Osteocyte (in vitro differentiated cells): ENCODE measurements around the gene PALD1. TPM values are rescaled to one million over a fixed set of nuclear protein-coding genes. Genes with fewer than 3 reads are reported as not detected.

Experiments
- DNase-seq: peaks from one replicate; pipeline ENCODE4 v3.0.0; 2021; ENCODE audit warnings: mixed read lengths; ENCODE audit not compliant: unreplicated experiment; ENCODE audit errors: extremely low spot score
- H3K27ac Mint-ChIP-seq: one replicate; pipeline ENCODE4 v1.8.0; 2021; ENCODE audit warnings: mild to moderate bottlenecking, mixed read lengths; ENCODE audit not compliant: unreplicated experiment
- H3K27me3 Mint-ChIP-seq: one replicate; pipeline ENCODE4 v1.8.0; 2021; ENCODE audit warnings: mixed read lengths; ENCODE audit not compliant: unreplicated experiment
- H3K36me3 Mint-ChIP-seq: one replicate; pipeline ENCODE4 v1.8.0; 2021; ENCODE audit warnings: mixed read lengths; ENCODE audit not compliant: unreplicated experiment
- H3K4me1 Mint-ChIP-seq: one replicate; pipeline ENCODE4 v1.8.0; 2021; ENCODE audit warnings: mixed read lengths; ENCODE audit not compliant: unreplicated experiment
- H3K4me3 Mint-ChIP-seq: one replicate; pipeline ENCODE4 v1.8.0; 2021; ENCODE audit warnings: mild to moderate bottlenecking, moderate library complexity, mixed read lengths; ENCODE audit not compliant: unreplicated experiment
- H3K9me3 Mint-ChIP-seq: one replicate; pipeline ENCODE4 v1.8.0; 2021; ENCODE audit warnings: mixed read lengths; ENCODE audit not compliant: unreplicated experiment
- total RNA-seq: library from RNA; stranded (reverse); gene quantifications from 2 replicates; pipeline ENCODE4 v1.2.1, GENCODE V29; 2021
- TF ChIP-seq, protein P1 (sequence below): fragments of 200-600 bp; sonication (generic); IDR thresholded peaks from 2 replicates; pipeline ENCODE4 v1.5.0; 2021; ENCODE audit warnings: antibody characterized with exemption, mild to moderate bottlenecking, moderate library complexity

PALD1 gene
- total RNA-seq, 1 donor from 2014 or later = 3.1 TPM

DNA sequence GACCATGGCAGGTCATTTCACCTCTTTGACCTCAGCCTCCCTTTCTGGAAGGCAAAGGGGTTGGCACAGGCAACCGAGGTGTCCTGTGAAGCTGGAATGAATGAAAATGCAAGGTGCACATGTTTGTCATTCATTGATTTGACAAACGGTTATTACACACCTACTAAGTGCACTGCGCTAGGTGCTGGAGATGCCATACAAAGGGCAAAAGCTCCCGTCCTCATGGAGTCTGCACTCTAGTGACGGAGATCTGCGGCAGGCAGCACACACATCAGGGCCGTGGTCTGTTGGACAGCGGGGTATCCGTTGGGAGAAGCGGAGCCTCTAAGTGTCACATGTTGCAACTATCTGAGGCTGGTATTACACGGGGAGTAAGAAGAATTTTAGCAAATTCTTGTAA, 79.7 kb downstream of the PALD1 start:
- no peak overlapping the region for H3K27ac Mint-ChIP-seq
- no peak for DNase-seq
- peaks cover 7% of the 10 kb centered on the region for H3K4me1 Mint-ChIP-seq
- H3K36me3 Mint-ChIP-seq = no peaks in the 10 kb centered on the region
- H3K4me3 Mint-ChIP-seq = no peak overlapping the region
- TF ChIP-seq, protein P1, sequence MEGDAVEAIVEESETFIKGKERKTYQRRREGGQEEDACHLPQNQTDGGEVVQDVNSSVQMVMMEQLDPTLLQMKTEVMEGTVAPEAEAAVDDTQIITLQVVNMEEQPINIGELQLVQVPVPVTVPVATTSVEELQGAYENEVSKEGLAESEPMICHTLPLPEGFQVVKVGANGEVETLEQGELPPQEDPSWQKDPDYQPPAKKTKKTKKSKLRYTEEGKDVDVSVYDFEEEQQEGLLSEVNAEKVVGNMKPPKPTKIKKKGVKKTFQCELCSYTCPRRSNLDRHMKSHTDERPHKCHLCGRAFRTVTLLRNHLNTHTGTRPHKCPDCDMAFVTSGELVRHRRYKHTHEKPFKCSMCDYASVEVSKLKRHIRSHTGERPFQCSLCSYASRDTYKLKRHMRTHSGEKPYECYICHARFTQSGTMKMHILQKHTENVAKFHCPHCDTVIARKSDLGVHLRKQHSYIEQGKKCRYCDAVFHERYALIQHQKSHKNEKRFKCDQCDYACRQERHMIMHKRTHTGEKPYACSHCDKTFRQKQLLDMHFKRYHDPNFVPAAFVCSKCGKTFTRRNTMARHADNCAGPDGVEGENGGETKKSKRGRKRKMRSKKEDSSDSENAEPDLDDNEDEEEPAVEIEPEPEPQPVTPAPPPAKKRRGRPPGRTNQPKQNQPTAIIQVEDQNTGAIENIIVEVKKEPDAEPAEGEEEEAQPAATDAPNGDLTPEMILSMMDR = no peak
- H3K9me3 Mint-ChIP-seq = no peaks in the 10 kb centered on the region
- H3K27me3 Mint-ChIP-seq = no peaks in the 10 kb centered on the region

DNA sequence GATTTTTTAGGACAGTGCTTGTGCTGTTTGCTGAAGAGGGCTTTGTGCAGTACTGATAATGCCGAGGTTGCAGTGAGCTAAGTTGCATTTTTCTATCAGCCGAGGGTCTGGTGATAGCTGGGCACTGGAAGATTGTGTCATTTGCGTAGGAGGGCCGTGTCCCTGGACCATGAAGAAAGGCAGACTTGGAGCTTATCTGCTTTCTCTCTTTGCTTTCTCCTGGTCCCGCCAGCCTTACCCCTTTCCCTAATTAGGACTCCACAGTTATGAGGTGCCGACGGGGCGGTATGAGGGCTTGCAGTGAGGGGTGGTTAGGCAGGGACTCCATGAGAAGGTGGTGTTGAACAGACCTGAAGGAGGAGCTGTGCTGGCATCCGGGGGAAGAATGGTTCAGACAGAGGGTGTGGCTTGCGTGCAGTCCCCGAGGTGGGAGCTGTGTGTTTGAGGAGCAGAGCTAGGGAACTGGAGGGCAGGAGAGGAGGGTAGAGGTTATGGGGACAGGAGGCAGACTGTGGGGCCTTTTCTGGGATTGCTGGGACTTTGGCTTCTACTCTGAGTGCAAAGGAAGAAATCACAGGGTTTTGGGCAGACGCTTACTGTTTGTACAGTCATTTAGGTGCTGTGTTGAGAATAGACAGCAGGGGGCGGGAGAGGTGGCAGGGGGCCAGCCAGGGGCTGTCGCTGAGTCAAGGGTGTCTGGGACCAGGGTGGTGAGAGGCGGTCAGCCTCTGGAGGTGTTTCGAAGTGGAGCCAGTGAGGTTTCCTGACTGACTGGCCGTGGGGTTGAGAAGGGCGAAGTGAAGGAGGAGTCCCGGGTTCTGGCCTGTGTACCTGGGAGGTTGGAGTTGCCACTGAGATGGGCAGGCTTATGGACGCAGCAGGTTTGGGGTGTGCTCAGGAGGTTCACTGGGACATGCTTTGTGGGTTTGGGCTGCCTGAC, 80.6 kb downstream of the PALD1 start:
- no peaks in the 10 kb centered on the region for H3K36me3 Mint-ChIP-seq
- DNase-seq = no peak
- no peaks in the 10 kb centered on the region for H3K27me3 Mint-ChIP-seq
- peaks cover 7% of the 10 kb centered on the region for H3K4me1 Mint-ChIP-seq
- no peak overlapping the region for H3K27ac Mint-ChIP-seq
- TF ChIP-seq, protein P1 = peak; percentile 51
- no peak overlapping the region for H3K4me3 Mint-ChIP-seq
- H3K9me3 Mint-ChIP-seq = no peaks in the 10 kb centered on the region

DNA sequence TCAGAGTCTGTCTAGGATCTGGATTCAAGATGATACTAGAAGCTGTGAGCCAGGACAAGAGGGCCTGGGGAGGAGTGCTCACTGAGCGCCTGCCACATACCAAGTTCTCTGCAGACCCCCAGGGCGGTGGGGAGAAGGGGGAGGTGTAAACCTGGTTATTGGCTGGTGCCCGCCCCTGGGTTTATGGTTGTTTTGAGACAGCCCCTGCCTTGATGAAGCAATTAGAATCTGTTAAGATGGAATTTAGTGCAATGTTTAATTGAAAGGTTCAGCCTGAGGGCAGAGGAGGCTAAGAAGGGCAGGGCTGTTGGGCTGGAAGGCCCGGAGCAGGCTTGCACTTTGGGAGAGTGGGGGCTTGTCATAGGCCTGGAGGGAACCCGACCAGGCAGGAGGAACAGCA, 81.3 kb downstream of the PALD1 start:
- DNase-seq = no peak
- Mint-ChIP-seq H3K9me3 (no peaks in the 10 kb centered on the region), H3K36me3 (no peaks in the 10 kb centered on the region), H3K27ac (no peak overlapping the region), H3K27me3 (no peaks in the 10 kb centered on the region), H3K4me3 (no peak overlapping the region), H3K4me1 (peaks cover 7% of the 10 kb centered on the region)
- TF ChIP-seq, protein P1 = no peak

DNA sequence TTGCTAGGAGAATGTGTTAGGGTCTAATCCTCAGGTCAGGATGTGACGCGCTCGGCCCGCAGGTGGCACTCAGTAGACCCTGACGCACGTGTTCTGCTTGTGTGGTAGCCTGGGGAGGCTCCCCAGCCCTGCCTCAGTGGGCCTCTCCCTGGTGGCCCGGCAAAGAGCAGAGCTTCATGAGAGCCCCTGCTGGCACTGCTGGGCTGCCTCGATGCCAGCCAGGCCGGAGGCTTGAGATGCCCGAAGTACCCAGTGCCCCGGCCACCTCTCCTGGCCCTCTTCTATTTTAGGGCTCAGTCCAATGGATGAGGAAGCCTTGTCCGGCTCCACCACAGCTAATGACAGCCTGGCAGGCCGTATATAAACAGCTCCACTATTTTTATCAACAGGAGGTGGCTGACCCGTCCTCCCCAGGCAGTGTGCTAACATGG, 82.0 kb downstream of the PALD1 start:
- Mint-ChIP-seq H3K9me3 (no peaks in the 10 kb centered on the region), H3K36me3 (no peaks in the 10 kb centered on the region), H3K4me3 (no peak overlapping the region), H3K27me3 (no peaks in the 10 kb centered on the region), H3K27ac (no peak overlapping the region), H3K4me1 (peaks cover 7% of the 10 kb centered on the region)
- TF ChIP-seq, protein P1 = no peak
- no peak for DNase-seq

DNA sequence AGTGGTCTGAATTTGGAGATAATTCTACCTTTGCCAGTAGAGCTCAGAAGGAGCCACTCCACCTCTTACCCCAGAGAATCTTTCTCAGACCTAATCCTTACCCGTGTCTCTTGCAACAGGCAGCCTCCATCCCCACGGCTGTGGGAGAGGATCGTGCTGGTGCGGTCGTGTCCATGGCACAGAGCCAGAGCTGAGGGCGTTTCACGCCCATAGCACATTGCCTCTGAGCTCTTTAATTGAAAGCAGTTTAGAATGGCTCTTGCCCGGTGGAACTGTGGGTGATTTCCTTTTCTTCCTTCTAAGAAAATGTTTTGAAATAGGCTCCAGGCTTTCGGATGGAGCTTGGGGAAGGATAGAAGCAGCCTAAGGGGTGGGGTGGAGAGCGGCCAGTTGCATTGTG, 82.5 kb downstream of the PALD1 start:
- H3K36me3 Mint-ChIP-seq = no peaks in the 10 kb centered on the region
- H3K27me3 Mint-ChIP-seq = no peaks in the 10 kb centered on the region
- H3K9me3 Mint-ChIP-seq = no peaks in the 10 kb centered on the region
- H3K4me1 Mint-ChIP-seq = peaks cover 7% of the 10 kb centered on the region
- DNase-seq = no peak
- no peak overlapping the region for H3K27ac Mint-ChIP-seq
- no peak overlapping the region for H3K4me3 Mint-ChIP-seq
- TF ChIP-seq, protein P1 = no peak
